ENCODE measurements around the gene CFAP99.
"Not testable (repeated sequence)": the region's sequence is repeated elsewhere in the genome, so short reads cannot be mapped to it uniquely, and the experiment has no call there.

CFAP99 gene

DNA sequence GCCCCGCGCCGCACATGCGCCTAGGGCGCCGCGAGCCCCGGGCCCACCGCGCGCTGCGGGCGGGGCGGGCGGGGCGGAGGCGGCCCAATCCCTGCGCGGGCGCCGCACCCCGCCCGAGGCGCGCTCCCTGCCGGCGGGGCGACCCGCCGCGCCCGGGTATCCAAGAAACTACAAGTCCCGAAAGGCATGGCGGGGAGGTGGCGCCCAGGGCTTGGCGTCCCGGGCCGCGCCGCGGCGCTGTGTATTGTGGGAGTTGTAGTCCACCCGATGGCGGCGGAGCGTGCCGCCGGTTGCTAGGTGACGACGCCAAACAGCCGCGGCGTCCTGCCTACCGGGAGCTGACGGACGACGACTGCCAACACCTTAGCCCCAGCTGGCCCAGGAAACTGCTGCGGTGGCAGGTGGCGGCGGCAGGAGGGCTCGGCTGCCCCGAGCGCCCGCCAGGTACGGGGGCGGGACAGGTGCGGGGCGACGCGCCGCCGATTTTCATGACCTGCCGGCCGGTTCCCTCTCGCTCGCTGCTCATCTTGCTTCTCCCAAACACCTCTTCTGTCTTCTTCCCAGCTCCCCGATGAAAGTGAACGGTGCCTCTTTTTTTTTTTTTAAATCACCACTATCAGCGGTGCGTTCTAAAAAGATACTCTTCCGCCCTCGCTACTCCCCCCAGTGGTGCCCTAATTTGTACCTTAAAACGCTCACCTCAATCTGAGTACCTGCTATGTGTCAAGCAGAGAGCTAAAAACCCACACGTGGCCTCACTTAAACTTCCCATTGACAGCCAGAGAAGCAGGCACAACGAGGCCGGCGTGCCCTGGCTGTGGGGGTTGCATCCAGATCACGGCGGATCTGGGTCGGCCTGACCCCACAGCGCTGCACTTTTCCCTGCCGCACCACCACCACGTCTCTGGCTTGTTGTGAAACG lies at the start of gene CFAP99:
Gene CFAP99 (plus strand): TSS at position 306 of the 922 bp plus-strand sequence.
- DNase-seq (ENCODE audit: low spot score): peak; percentile 96

DNA sequence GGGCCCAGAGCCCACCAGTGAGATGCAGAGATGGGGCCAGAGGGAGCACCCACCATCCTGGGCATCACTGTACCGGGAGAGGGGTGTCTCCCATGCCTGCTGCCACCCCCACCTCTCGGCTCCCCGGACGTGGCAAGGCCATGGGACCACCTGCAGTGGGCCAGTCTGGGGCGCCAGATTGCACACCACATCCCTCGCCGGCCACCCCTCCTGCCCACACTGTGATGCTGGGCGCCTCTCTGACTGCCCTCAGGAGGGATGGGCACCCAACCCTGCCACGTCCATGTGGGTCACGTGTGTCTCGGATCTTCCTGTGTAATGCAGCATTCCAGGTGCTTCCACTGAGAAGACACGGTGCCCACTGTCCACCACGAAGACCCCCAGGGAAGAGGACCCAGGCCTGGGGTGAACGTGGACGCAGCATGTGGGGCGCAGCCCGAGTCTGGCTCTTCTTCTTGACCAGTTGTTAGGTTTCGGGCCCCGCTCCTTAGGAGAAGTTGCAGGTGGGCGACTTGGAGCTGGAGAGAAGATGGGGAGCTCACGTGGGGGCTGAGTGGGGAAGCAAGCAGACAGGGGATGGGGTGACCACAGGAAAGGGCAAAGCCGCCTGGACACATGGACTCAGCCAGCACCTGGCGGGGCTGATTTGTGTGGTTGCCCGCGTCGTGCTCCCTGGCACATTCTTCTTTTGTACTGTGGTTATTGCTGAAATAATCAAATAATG lies 48.0 kb upstream of the CFAP99 start:
- no peak for DNase-seq (ENCODE audit: low spot score)

DNA sequence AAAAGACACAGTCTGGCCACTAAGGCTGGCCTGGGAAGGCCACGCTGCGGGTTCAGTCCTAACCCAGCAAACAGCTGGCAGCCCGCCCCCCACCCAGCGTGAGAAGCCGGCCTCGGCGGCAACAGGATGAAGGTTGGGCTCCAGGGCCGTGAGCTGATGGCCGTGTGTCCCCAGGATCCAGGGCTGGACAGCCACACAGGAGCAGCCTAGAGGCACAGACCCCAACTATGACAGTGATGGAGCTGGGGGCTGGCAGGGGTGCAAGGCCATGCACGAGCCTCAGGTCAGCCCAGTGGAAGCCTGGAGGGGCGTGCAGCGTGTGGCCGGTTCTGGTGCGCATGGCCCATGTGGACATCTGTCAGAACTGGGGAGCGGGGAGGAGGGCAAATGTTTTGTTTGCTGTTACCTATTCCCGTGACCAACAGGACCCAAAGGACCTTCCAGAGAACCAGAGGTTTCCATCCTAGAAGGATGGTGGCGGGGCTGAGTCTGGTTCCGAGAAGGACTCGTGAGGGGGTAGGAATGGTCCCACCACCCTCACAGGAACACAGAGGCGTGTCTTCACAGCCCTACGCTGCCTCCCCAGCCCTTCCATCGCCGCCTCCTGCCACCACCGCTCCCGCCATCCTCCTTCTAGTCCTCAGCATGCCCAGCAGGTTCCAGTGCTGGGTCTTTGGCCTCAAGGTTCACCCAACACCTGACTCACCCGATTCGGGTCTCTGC lies 46.8 kb upstream of the CFAP99 start:
- DNase-seq (ENCODE audit: low spot score): no peak

DNA sequence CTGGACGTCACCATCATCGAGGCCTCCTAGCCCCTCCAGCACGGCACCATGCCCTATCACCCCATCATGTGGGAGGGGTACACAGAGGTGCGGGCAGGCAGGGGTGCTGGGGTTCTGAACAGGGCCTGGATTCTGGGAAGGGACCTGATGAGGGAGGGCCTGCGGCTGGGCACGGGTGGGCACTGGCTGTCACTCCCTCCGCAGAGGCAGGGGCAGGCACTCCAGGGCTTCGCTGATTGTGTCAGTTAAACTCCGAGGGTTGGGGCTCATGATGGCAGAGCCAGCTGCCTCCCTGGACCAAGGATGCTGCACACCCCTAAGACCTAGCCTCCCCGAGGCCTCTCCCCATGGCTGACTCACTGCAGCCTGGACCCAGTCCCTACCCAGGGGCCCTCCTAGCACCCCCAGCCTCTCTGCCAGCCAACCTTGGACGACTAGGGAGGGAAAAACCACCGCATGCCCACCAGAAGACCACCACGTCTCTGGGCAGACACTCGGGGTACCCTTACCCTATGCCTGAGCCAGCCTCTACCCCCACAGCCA lies 46.2 kb upstream of the CFAP99 start:
- no peak for DNase-seq (ENCODE audit: low spot score)

DNA sequence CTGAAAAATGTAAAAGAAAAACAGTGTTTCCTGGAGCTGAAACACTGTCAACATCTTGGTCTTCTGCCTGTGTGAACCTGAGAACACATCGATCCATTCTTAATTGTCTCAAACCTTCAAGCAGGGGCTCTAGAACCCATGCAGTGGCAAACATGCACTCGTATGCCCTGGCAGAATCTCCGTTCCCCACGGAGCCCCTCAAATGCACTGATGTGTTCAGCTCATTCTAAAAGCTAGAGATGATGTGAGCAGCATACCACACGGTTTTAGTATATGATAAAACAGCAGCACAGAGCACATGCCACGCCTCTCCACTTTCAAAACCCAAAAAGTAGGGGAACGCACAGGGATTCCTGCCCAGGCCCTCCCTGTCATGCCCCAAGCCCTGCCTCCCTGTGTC lies 45.2 kb upstream of the CFAP99 start:
- DNase-seq (ENCODE audit: low spot score): no peak

DNA sequence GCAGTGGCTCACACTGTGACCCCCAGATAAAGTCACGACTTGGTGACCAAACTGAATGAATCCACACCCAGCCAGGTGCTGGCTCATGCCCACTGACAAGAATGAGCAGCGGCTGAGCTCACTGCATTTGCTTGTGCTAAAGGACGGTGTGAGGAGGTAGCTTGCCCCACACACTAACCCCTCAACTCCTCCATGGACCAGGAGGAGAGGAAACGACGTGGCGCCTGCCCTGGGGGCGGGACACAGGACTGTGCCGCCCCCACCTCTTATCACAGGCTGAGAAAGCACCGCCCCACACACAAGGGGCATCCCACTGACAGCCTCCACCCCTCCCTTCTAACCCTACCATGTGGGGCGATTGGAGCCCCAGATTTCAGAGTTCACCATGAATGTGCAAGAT lies 43.3 kb upstream of the CFAP99 start:
- DNase-seq (ENCODE audit: low spot score): no peak

DNA sequence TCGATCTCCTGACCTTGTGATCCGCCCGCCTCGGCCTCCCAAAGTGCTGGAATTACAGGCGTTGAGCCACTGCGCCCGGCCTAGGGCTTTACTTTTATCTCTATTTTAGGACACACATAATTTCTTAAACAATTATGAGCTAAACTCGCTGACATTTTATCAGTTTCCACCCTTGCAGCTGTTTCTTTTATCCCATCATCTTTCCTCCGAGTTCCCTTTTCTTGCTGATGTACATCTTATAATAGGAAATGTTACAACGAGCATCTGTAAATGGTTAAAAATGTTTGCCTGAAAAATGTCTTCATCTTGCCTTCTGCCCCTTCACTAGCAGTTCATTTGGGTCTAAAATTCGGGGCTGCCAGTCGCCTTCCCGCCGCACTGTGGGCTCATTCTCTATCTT lies 41.5 kb upstream of the CFAP99 start:
- DNase-seq (ENCODE audit: low spot score): no peak

DNA sequence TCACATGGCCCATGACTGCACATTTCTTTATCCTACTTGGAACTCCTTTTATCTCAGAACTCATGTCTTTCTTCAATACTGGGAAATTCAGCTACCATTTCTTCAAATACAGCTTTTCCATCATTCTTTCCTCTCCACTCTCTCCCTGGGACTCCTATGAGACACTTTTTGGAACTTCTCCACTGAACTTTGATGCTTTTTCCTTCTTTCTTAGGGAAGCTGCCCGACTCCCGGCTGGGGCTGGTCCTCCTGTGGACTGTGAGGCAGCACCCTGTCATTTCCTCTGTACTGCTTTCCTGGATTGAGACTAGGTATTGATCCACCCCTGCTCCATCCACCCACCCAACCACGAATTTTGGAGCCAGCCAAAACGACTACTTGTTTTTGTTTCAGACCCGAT lies 40.4 kb upstream of the CFAP99 start:
- no peak for DNase-seq (ENCODE audit: low spot score)

DNA sequence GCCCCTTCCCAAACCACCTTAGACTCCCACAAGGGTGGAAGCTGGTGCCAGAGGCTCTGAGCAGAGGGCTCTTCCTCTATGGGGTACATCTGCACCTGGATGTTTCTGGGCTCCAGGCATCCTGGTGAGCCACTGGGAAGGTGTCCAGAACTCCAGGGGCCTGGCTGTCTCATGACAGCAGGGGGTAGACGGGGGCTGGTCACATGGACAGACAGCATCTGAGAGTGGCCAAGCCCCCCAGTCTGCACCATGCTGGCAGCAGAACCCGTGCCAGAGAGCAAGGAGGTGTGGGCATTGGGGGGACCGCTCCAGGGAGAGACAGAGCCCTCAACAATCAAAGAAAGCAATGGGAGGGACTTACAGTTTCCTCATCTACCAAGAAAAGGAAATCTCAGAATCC lies 39.9 kb upstream of the CFAP99 start:
- no peak for DNase-seq (ENCODE audit: low spot score)

DNA sequence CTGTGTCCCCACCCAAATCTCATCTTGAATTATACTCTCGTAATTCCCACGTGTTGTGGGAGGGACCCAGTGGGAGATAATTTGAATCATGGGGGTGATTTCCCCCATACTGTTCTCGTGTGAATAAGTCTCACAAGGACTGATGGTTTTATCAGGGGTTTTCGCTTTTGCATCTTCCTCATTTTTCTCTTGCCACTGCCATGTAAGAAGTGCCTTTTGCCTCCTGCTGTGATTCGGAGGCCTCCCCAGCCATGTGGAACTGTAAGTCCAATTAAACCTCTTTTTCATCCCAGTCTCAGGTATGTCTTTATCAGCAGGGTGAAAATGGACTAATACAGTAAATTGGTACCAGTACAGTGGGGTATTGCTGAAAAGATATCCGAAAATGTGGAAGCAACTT lies 38.2 kb upstream of the CFAP99 start:
- DNase-seq (ENCODE audit: low spot score): not testable (repeated sequence)

DNA sequence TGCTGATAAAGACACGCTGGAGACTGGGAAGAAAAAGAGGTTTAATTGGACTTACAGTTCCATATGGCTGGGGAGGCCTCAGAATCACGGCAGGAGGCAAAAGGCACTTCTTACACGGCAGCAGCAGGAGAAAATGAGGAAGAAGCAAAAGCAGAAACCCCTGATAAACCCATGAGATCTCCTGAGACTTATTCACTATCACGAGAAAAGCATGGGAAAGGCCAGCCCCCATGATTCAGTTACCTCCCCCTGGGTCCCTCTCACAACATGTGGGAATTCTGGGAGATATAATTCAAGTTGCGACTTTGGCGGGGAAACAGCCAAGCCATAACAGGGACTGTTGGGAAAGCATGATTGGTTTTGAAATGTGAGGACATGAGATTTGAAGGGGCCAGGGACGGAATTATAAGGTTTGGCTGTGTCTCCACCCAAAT lies 36.0 kb upstream of the CFAP99 start:
- not testable (repeated sequence) for DNase-seq (ENCODE audit: low spot score)

DNA sequence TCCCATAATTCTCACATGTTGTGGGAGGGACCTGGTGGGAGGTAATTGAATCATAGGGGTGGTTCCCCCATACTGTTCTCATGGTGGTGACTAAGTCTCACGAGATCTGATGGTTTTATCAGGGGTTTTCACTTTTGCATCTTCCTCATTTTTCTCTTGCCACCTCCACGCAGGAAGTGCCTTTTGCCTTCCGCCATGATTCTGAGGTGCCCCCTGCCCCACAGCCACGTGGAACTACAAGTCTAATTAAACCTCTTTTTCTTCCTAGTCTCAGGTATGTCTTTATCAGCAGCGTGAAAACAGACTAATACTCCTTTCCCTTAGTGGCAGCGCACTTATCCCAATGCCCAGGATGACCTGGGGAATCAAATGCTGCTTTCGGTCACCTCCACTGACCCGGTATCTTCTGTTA lies 35.5 kb upstream of the CFAP99 start:
- DNase-seq (ENCODE audit: low spot score): not testable (repeated sequence)

DNA sequence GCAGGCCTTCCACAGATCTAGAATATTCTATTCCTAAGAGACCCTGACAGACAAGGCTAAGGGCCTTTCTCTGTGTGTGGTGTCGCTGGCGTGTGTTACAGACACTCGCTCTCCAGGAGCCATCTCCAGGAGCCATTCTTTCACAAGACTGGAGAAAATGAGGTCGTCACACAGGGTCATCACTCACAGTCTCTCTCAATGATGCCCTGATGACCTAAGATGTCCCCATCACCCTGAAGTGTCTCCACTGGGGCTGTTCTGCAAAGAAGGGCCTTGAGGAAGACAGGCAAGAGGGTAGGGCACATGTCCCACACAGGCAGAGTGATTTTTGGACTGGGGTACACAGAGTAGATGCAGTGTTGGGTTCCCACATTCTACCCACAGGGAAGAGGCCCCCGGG lies 35.0 kb upstream of the CFAP99 start:
- no peak for DNase-seq (ENCODE audit: low spot score)

DNA sequence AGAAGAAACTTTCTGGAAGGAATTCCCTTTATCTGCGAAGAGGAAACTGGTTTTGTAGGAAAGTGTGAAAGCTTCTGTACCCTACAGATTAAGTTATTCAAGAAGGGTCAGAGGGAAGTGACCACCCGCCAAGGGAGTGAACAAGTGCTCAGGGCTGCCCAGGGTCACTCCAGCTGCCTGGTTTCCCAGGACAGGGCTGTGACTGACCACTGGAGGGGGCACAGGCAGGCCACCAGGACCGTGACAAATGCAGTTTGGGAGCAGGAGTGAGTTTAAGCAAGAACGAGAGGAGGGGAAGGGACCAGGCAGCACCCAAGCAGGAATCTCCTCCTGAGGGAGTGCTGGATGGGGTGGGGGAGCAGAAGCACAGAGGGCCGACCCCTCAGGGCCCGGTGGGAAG lies 34.5 kb upstream of the CFAP99 start:
- DNase-seq (ENCODE audit: low spot score): no peak

DNA sequence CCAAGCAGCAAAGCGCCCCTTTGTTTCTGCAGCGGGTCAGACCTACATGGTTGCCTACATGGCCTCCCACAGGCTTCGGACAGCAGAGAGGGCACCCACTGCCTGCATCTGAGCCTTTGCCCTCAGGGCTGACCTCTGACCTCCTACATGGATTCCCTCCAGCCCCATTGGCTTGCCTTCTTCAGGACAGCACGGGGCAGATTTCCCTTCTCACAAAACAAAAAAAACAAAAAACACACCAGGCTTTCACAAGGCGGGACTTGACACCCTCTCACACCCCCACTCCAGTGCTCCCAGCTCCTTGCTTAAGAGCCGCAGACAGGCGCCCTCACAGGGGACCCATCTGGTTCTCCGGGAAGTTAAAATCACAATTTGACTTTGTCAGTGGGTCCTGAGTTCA lies 33.2 kb upstream of the CFAP99 start:
- no peak for DNase-seq (ENCODE audit: low spot score)

DNA sequence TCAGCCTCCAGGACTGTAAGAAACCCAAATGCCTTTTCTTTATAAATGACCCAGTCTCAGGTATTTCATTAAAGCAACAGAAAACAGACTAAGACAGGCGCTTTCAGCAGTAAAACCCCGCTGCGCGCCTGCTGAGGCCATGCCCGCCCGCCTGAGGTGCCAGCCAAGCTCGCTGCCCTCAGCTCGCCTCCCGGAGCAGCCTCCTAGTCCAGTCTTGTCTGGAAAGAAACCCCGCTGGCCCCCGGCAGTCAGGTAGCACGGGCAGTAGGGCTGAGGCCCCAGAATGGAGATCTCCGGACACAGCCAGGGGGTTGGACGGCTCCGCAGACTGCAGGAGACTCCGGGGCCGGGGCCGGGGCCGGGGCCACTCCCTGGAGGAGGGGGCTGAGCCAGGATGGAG lies 32.0 kb upstream of the CFAP99 start:
- no peak for DNase-seq (ENCODE audit: low spot score)

DNA sequence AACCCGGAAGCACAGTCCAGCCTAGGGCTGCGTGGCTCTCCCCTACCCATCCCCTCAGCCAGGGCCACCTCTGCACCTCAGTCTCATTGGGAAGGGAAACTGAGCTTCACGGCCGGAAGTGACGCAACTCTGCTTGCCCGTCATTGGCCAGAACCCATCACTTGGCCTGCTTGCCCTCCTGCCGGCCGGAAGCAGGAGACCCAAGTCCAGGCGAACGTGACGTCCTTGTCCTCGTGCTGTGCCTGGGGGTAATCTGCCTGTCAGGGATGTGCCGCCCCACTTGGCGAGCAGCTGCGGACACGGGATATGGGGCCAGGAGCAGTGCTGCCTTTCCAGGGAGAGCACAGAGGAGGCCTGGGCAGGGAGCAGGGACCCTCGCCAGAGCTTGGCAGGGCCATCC lies 31.5 kb upstream of the CFAP99 start:
- DNase-seq (ENCODE audit: low spot score): no peak

DNA sequence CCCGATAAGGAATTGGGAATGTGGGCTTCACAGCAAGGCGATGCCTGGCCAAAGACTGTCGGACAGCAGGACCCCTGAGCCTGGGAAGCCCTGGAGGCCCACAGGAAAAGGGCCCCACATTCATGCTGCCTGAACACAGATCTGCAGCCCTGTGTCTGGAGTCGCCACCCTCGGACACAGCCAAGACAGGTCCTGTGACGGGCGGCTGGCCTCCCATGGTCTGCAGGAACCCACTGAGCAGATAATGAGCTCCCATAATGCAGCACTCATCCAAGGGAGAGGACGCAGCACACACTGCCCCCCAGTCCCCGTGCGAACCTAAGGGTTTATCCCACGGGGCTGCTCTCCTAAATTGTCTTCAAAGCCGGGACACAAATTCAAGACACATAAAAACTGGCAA lies 30.9 kb upstream of the CFAP99 start:
- no peak for DNase-seq (ENCODE audit: low spot score)

DNA sequence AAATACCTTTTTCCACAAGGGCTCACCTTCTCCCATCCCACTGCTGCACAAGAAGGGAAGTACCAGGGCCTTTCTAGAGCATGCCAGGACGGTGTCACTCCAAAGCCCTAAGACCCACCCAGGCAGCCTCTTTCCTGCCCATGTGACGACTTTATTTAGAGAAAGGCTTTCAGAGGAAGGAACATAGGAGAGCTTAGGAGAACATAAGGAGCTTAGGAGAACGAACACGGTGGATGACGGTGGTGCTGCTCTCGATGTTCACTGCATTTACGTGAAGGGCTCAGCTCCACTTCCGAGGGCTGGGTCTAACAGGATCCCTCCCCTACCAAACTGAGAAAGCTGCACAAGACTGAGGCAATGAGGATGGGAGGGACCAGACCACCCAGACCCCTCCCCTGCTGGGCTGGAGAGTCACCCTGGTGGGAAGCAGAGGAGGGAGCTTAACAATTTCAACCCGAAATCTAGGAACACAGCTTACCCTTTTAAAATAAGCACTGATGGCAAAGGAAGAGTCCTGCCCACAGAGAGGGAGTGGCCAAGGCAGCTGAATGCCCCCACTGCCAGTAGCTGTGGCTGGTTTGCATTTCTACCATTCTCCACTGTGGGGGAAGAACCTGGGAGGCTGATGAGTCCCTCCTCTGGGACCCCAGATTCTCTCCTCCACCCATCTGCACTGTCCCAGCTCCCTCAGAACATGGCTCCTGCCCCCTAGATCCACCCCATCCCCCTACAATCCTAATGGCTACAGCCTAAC lies 30.1 kb upstream of the CFAP99 start:
- DNase-seq (ENCODE audit: low spot score): no peak

DNA sequence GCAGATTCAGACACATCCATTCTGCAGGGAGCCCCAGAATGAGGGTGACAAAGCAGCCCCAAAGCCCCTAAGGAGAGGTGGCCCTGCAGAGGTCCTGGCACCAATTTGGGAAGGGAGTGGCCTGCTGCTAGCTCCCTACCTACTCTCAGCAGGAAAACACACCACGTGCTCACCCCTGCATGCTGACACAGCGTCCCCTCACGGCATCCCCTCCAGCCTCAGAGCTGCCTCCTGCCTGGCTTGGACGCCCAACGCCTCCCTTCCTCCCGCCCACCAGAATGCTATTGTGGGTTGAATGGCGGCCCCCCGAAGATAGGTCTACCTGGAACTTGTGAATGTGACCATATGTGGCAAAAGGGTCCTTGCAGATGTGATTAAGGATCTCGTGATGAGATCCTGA lies 29.1 kb upstream of the CFAP99 start:
- no peak for DNase-seq (ENCODE audit: low spot score)

DNA sequence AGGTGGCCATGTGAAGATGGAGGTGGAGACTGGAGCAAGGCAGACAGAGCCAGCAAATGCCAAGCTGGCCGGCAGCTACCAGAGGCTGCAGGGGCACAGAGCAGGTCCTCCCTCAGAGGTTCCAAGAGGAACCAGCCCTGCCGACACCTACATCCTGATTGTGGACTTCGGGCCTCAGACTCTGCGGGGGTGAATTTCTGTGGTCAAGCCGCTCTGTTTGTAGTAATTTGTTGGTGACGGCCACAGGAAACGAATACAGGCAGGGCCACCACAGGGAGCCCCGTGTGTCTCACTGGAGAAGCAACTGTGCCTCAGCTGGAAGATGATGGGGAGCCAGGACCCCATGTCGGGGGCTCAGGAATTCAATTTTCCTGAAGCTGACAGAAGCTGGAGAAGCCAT lies 28.6 kb upstream of the CFAP99 start:
- no peak for DNase-seq (ENCODE audit: low spot score)

All from kidney tubule cell (primary cell).